HCT116 (cell line): ENCODE measurements around the gene KIR2DL3.

Experiments
- EZH2 ChIP-seq: fragments of 200-600 bp; sonication (generic); IDR thresholded peaks from 2 replicates; pipeline ENCODE4 v1.6.1; 2017; ENCODE audit warnings: antibody characterized with exemption, mixed run types
- EZH2phosphoT487 ChIP-seq: fragments of 200-600 bp; IDR thresholded peaks from 2 replicates; pipeline ENCODE4 v1.6.1; 2018; ENCODE audit warnings: antibody characterized with exemption, borderline replicate concordance
- JUND ChIP-seq: IDR thresholded peaks from 2 replicates; pipeline ENCODE4 v1.6.1; 2012
- POLR2A ChIP-seq: IDR thresholded peaks from 2 replicates; pipeline ENCODE4 v1.7.0; 2011; ENCODE audit warnings: borderline replicate concordance; ENCODE audit not compliant: insufficient read depth, insufficient read length; ENCODE audit errors: extremely low read depth
- TCF7L2 ChIP-seq: IDR thresholded peaks from 2 replicates; pipeline ENCODE4 v1.7.0; 2011; ENCODE audit warnings: borderline replicate concordance, inconsistent platforms; ENCODE audit not compliant: insufficient read depth, insufficient read length; ENCODE audit errors: extremely low read depth
- YY1 ChIP-seq: IDR thresholded peaks from 2 replicates; pipeline ENCODE4 v1.6.1; 2011; ENCODE audit warnings: low read length, low read depth, moderate library complexity, mild to moderate bottlenecking; ENCODE audit not compliant: insufficient replicate concordance; ENCODE audit errors: extremely low read depth
- TF ChIP-seq, protein P1 (sequence below), 3 experiments: fragments of 200-600 bp in 1 of 3; sonication (generic) in 1 of 3; IDR thresholded peaks in 2 of 3; conservative IDR thresholded peaks in 1 of 3; 2 replicates each; pipeline ENCODE4 v1.5.1; 2012 to 2017; ENCODE audit warnings: low read depth in 2 of 3, low read length in 2 of 3, antibody characterized with exemption in 1 of 3, borderline replicate concordance in 1 of 3, control low read depth in 1 of 3, mild to moderate bottlenecking in 1 of 3, mixed read lengths in 1 of 3, mixed run types in 1 of 3, moderate library complexity in 1 of 3; ENCODE audit not compliant: insufficient read depth in 1 of 3
- TF ChIP-seq, protein P2 (sequence below): IDR thresholded peaks from 2 replicates; pipeline ENCODE4 v1.6.1; 2012

DNA sequence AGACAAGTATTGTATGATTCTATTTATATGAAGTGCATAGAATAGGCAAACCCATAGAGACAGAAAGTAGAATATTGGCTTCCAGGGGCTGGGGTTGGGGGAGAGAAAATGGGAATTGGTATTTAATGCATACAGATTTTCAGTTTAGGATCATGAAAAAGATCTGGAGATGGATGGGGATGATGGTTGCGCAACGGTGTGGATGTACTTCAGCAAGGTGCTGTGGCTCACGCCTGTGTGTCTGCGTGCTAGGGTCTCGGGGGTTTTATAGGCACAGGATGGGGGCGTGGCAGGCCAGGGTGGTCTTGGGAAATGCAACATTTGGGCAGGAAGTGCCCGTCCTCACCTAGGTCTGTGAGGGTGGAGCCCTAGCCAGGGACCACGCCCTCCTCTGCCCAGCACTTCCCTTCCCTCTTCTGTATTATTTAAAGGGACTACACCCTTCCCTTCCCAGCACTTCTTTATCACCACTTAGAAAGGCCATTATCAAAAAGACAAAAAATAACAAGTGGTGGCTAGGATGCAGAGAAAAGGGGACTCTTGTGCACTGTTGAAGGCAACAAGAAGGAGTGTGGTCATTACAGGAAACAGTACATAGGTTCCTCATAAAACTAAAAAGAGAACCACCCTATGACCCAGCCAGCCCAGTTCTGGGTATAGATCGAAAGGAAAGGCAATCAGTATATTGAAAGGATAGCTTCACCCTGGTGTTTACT is 46.6 kb upstream of the KIR2DL3 start:
- TF ChIP-seq, protein P1, sequence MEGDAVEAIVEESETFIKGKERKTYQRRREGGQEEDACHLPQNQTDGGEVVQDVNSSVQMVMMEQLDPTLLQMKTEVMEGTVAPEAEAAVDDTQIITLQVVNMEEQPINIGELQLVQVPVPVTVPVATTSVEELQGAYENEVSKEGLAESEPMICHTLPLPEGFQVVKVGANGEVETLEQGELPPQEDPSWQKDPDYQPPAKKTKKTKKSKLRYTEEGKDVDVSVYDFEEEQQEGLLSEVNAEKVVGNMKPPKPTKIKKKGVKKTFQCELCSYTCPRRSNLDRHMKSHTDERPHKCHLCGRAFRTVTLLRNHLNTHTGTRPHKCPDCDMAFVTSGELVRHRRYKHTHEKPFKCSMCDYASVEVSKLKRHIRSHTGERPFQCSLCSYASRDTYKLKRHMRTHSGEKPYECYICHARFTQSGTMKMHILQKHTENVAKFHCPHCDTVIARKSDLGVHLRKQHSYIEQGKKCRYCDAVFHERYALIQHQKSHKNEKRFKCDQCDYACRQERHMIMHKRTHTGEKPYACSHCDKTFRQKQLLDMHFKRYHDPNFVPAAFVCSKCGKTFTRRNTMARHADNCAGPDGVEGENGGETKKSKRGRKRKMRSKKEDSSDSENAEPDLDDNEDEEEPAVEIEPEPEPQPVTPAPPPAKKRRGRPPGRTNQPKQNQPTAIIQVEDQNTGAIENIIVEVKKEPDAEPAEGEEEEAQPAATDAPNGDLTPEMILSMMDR (IDR thresholded peaks at IDR 0.05 in 2 of 3, conservative IDR thresholded peaks at IDR 0.05 in 1 of 3; ENCODE audit: borderline replicate concordance in 1 of 3, insufficient read depth in 1 of 3, low read depth in 2 of 3, low read length in 2 of 3) = no peak
- TF ChIP-seq TCF7L2 (no peak), POLR2A (no peak), JUND (no peak), EZH2 (no peak), YY1 (no peak), EZH2phosphoT487 (no peak)
- TF ChIP-seq, protein P2, sequence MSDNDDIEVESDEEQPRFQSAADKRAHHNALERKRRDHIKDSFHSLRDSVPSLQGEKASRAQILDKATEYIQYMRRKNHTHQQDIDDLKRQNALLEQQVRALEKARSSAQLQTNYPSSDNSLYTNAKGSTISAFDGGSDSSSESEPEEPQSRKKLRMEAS = no peak
